DLD1 (cell line): ENCODE measurements around the gene COL16A1.
"Not testable (repeated sequence)": the region's sequence is repeated elsewhere in the genome, so short reads cannot be mapped to it uniquely, and the experiment has no call there.

Experiments used
- in situ Hi-C: cut with HindIII; loops from 2 replicates; pipeline ENCODE4 v1.10.0; 2017; ENCODE audit warnings: low sequenced_read_pairs

COL16A1 gene

GRCh38 chr1:31707711-31708110 is 3.9 kb upstream of the COL16A1 start:
- in situ Hi-C loops = no loop called here

GRCh38 chr1:31707059-31707600 is 3.3 kb upstream of the COL16A1 start:
- in situ Hi-C loops = not testable (repeated sequence)

DNA sequence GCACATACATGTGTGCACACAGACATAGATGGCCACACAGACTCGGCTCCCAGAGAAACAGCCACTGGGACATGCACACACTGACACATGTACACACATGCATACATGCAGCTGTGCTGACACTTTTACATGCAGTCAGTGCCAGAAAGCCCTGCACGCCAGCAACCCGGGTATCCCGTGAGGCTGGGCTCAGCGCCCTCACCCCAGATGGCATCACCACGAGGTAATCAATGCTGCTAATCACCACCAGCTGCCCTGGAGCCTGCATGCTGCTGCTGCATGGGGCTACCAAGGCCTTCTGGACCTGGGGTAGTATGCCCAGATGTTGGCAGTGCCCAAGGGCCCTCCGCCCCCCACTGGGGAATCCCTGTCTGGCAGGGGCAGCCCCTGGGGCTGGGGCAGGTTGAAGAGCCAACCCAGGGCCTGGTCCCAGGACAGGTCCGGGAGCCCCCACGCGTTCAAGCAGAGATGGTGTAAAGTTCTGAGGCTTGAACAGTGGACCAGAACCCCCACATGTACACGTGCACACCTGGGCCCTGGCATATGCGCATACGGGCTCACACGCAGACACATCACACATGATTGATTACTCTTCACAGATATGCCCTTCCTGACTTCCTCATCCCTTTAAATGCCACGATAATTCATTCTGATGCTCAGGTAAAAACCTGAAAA is 2.7 kb upstream of the COL16A1 start:
- in situ Hi-C loops = no loop called here

- in situ Hi-C loops = no loop called here
These were observed 1.5 kb upstream of the COL16A1 start for GRCh38 chr1:31705080-31705866.

GRCh38 chr1:31704271-31705079 is 658 bp upstream of the COL16A1 start:
- in situ Hi-C loops = loop anchor here (5.0 kb wide), 1 partner anchor 88 kb away; no protein-coding TSS in a partner anchor

GRCh38 chr1:31702836-31703404 is 897 bp downstream of the COL16A1 start:
- in situ Hi-C loops = loop anchor here (5.0 kb wide), 1 partner anchor 89 kb away; no protein-coding TSS in a partner anchor

DNA sequence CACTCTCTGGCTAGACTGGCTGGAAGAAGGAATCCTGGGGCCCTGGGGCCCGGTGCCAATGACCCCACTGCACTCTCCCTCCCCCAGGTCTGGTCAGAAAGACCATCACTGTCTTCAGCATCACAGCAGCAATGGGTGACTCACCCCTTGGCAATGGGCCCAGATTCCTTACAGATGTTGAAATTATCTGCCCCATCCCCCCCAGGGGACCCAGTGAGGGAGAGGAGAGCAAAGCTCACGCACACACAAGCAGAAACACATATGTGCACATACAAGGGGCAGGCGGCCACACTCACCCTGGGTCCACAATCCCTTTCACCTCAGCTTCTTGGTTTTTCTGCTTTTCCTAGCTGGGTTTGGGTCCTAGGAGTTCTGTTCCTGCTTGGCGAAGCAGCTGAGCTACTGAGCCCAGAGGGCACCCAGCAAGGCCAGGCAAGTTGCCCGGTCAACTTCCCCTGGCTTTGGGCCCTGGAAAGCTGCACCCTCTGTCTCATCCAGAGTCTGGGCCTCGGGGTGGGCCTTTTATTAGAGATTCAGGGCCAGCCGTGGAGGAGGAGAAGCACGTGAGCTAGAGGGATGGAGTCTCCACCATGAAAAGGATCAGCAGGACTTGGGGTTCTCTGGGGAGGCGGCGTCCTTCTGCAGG is 2.6 kb downstream of the COL16A1 start:
- in situ Hi-C loops = loop anchor here (5.0 kb wide), 1 partner anchor 91 kb away; no protein-coding TSS in a partner anchor

GRCh38 chr1:31700468-31701090 is 3.2 kb downstream of the COL16A1 start:
- in situ Hi-C loops = loop anchor here (5.0 kb wide), 1 partner anchor 92 kb away; no protein-coding TSS in a partner anchor

DNA sequence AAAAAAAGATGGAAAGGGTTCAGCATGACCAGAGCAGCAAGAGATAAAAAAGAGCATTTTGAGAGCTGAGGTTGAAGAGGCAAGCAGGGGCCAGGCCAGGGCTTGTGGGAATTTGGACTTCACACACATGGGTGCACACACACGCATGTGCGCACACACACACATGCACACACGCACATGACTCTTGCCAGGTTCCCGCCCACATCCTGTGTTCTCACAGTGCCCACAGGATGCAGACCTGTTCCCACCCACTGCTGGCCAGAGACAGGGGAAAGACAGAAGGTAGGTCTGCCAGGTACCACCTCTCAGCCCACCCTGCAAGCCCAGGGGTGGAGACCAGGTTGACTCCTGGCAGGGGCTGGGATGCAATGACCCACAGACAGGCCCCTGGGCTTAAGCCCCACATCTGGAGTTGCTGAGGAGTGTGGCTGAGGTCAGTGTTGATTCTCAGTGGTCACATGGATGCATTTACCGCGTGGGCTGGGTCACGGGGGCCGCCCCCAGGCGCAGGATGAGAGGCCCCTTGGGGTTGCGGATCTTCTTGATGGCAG is 4.4 kb downstream of the COL16A1 start:
- in situ Hi-C loops = no loop called here

- in situ Hi-C loops = no loop called here
These were observed 6.3 kb downstream of the COL16A1 start for GRCh38 chr1:31697369-31697984.

DNA sequence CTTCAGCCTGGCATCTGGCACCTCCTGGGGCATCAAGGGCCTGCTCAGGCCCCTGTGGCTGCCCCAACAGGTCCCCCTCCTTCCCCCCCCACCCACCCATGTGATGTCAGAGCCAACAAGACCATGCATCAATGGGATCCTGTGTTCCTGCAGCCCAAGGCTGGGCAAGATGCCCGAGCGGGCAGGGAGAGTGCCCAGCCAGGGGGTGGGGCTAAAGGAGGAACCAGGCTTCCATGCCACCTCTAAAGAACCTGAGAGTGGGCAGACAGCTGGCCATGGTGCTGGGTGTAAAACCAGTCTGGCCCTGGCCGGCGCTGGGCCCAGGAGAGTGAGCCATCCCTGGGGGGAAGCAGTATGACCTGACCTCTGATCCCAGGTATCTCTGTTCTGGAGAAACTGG is 7.6 kb downstream of the COL16A1 start:
- in situ Hi-C loops = no loop called here

DNA sequence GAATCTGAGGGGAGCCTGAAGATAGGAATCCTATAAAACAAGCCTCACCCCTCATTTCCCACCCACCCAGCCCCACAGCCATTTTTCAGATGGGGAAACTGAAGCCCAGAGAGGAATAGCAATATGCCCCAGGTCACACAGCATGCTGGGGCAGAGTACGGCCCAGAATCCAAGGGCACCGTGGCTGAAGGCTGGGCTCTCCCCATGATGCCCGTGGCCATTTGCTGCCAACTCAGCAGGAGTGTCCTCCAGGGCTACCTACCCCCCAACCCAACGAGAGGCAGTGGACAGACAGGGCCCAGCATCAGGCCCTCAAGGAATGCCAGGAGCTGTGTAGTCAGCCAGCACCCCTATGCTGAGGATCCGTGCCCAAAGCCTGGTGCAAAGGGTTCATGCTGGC is 8.5 kb downstream of the COL16A1 start:
- in situ Hi-C loops = no loop called here

DNA sequence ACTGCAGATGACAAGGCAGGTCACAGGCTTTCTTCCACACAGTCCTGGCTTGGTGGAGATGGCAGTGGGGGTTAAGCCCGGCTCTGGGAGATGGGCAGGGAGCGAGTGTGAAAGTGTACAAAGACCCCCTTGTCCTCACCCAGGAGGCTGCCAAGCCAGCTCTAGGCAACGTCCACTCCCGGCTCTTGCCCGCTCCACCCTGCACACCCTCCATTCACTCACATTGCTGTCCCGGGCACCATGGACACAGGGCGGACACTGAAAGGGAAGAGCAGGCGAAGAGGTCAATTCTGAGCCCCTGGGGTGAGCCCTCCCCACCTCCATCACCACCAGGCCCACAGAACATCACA is 8.9 kb downstream of the COL16A1 start:
- in situ Hi-C loops = no loop called here

DNA sequence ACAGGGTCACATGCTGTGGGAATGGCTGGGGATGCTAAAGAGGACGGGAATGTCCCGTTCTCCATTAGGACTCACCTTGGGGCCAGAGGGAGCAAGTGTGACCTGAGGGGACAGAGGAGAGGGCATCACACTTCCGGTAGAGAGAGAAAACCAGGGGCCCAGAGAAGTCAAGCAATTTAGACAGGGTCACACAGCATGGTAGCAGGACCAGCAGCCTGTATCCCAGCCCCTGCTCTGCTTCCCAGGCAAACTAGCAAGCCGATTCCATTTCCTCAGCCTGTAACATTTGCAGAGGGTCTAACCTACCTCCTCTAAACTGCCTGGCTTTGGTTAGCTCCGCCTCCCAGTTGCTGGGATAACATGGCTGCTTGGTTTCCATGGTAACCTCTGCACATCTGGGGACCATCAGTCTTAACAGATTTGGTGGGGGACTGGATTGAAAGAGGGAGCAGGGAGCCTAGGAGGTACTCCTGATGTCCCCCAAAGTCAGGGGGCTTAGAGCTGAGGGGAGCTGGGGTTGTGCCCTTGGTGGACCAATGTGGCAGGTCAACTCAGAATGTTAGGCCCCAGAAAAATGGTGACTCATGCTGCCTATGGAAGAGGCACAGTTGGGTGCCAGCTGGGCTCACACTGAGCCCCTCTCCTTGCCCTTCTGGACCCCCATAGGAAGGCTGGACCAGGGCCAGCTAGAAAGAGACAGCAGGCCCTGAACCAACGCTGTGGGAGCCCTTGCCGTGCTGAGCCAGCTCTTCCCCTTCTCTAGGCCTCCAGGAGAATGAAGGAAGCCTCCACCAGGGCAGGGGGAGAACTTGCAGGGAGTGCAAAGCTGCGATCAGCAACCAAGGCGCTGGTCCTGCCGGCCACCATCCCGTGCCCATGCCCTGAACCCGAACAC is 9.5 kb downstream of the COL16A1 start:
- in situ Hi-C loops = no loop called here

DNA sequence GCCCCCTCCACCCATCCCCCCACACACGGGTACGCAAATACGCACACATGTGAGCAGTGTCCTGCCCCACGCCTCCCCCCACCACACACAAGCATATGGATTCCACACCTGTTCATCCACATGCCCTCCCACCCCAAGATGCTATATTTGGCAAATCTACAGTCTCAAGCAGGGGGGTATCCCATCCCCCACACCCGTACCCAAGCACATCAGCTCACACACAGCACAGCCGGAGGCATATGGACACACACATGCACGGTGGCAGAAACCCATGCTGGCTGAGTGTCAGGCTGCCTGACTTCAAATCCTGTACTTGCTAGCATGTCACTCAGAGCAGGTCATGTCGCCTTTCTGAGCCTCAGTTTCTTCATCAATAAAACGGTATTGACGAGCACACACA is 10.6 kb downstream of the COL16A1 start:
- in situ Hi-C loops = no loop called here

DNA sequence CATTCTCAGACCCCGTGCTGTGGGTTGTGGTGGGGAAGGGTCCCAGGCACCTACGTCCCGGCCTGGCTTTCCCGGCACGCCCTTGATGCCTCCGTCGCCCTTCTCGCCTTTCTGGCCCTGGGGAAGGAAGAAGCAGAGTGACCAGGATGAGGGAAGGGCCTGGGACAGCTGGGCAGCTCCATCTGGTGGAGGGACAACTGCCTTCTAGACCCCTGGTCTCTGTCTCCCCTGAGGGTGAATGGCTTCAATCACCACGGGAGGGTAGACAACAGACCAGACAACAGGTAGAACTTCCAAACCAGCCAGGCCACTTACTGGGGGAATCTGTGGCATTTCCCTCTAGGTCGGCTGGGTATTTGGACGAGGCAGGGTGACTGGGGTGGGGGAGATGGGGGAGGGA is 11.9 kb downstream of the COL16A1 start:
- in situ Hi-C loops = no loop called here

- in situ Hi-C loops = no loop called here
These were observed 12.4 kb downstream of the COL16A1 start for GRCh38 chr1:31691446-31691845.

DNA sequence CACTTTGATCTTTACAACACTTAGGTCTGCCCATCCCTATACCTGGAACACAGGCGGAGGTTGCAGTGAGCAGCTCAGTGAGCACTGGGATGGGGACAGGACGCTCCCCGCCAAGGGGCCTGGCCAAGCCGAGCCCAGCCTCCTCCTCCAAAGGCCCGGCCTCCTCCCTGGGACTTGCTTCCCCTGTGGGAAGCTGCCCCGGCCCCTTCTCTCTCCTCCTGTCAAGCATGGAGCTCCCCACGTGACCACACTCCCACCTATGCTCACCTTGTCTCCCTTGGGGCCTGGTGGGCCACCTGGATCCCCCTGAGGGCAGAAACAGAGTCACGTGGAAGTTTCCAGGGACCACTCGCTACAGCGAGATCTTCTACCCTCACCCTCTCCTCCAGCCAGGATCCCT is 12.9 kb downstream of the COL16A1 start:
- in situ Hi-C loops = no loop called here
